HepG2 (cell line): ENCODE data around the gene NAXD. TPM values are rescaled to one million over a fixed set of nuclear protein-coding genes. Genes with fewer than 3 reads are reported as not detected.
A peak's percentile ranks its signal among the peaks of the same experiment; 100 is the strongest.

ENCODE experiments used
- ATAC-seq: fragments of 200-7000 bp; cut with Tn5 transposase; 3 replicates; pipeline ENCODE4 v1.9.1; 2020; ENCODE audit warnings: mild to moderate bottlenecking, moderate library complexity
- BruUV-seq: library from RNA; stranded (reverse); fragments of 400-500 nt; replicated peaks from 2 replicates; lab custom pipeline; 2021; lab: Mats Ljungman, UMichigan
- CTCF ChIA-PET: fragments of 300-600 bp; formaldehyde crosslinking; extraction: SDS; loops from one replicate; lab custom pipeline; 2021; ENCODE audit warnings: low total read pairs, inconsistent platforms, low intra/inter-chr PET ratio; lab: Yijun Ruan, JAX
- POLR2A ChIA-PET: fragments of 350-600 bp; sonication (Branson Sonifier 250); formaldehyde crosslinking; loops from one replicate; lab custom pipeline; 2020; ENCODE audit warnings: antibody characterized with exemption, inconsistent platforms; lab: Yijun Ruan, JAX
- DNase-seq: peaks from one replicate; pipeline ENCODE4 v3.0.0-alpha.2; 2015; ENCODE audit warnings: low spot score
- FAIRE-seq: peaks from 3 replicates; lab custom pipeline; 2011; peaks lifted over from hg19 to GRCh38; lab: Jason Lieb, UNC
- H2AFZ ChIP-seq: one replicate; pipeline ENCODE4 v1.6.1; 2011; ENCODE audit warnings: low read length, inconsistent platforms
- H3K27ac ChIP-seq: fragments of 300-600 bp; 3 replicates; pipeline ENCODE4 v1.8.0; 2011; ENCODE audit warnings: mixed run types, mild to moderate bottlenecking, mixed read lengths, low read length, inconsistent platforms; ENCODE audit not compliant: insufficient read depth; ENCODE audit errors: extremely low read length
- H3K27me3 ChIP-seq, 2 experiments: fragments of 200-600 bp in 1 of 2; 2 replicates in 1 of 2; 3 replicates in 1 of 2; pipeline versions ENCODE4 v1.6.0 to v1.8.0; 2011; ENCODE audit warnings: low read length in 2 of 2, mild to moderate bottlenecking in 2 of 2, moderate library complexity in 2 of 2, inconsistent platforms in 1 of 2; ENCODE audit not compliant: insufficient read depth in 2 of 2, control insufficient read depth in 1 of 2
- H3K36me3 ChIP-seq, 2 experiments: fragments of 200-600 bp in 1 of 2; replicated peaks in 1 of 2; 2 replicates in 1 of 2; 3 replicates in 1 of 2; pipeline versions ENCODE4 v1.5.1 to v1.8.0; 2011; ENCODE audit warnings: low read length in 2 of 2, inconsistent platforms in 1 of 2; ENCODE audit not compliant: insufficient read depth in 2 of 2, control insufficient read depth in 1 of 2
- H3K4me1 ChIP-seq: 2 replicates; pipeline ENCODE4 v1.5.1; 2012; ENCODE audit warnings: low read length, inconsistent platforms; ENCODE audit not compliant: insufficient read depth
- H3K4me2 ChIP-seq: 2 replicates; pipeline ENCODE4 v1.6.0; 2011; ENCODE audit warnings: low read depth, low read length, inconsistent platforms
- H3K4me3 ChIP-seq, 3 experiments: fragments of 200-600 bp in 1 of 3; sonication (generic), shearing (Covaris generic) in 1 of 3; replicated peaks in 1 of 3; 2 replicates each; pipeline ENCODE4 v1.5.1; 2011 to 2016; ENCODE audit warnings: low read length in 3 of 3, inconsistent platforms in 2 of 3, low read depth in 2 of 3, mild to moderate bottlenecking in 2 of 3, control low read depth in 1 of 3, mixed read lengths in 1 of 3; ENCODE audit not compliant: insufficient read depth in 1 of 3
- H3K79me2 ChIP-seq: one replicate; pipeline ENCODE4 v1.6.1; 2011; ENCODE audit warnings: low read length, inconsistent platforms; ENCODE audit not compliant: insufficient read depth
- H3K9ac ChIP-seq: 2 replicates; pipeline ENCODE4 v1.6.0; 2011; ENCODE audit warnings: mild to moderate bottlenecking, low read depth, low read length, inconsistent platforms; ENCODE audit not compliant: insufficient read depth
- H3K9me3 ChIP-seq: 2 replicates; pipeline ENCODE4 v1.5.1; 2012; ENCODE audit warnings: mild to moderate bottlenecking, low read length
- H4K20me1 ChIP-seq: 2 replicates; pipeline ENCODE4 v1.6.0; 2011; ENCODE audit warnings: inconsistent platforms, mild to moderate bottlenecking, low read length, moderate library complexity; ENCODE audit not compliant: insufficient read depth
- CREB1 ChIP-seq, 2 experiments: fragments of 450-650 bp in 1 of 2; IDR thresholded peaks; 2 replicates each; pipeline ENCODE4 v1.6.1; 2016 to 2017; ENCODE audit warnings: control low read depth in 1 of 2, mild to moderate bottlenecking in 1 of 2, missing compliant biosample characterization in 1 of 2, missing genetic modification characterization in 1 of 2
- HINFP ChIP-seq: sonication (generic); formaldehyde crosslinking; IDR thresholded peaks from 2 replicates; pipeline ENCODE4 v1.4.0; 2020; ENCODE audit warnings: low read depth, mild to moderate bottlenecking, missing genetic modification reagents
- HMGA1 ChIP-seq: sonication (generic); formaldehyde crosslinking; conservative IDR thresholded peaks from 2 replicates; pipeline ENCODE4 v1.4.0; 2020; ENCODE audit warnings: missing genetic modification reagents
- POLR2AphosphoS5 ChIP-seq: IDR thresholded peaks from 2 replicates; pipeline ENCODE4 v1.6.1; 2012; ENCODE audit warnings: low read depth, low read length
- SRSF4 ChIP-seq: fragments of 200-400 bp; formaldehyde crosslinking; IDR thresholded peaks from one replicate; pipeline ENCODE4 v1.6.1; 2018; ENCODE audit warnings: mild to moderate bottlenecking, low read depth, low read length, moderate library complexity; ENCODE audit not compliant: poor library complexity, severe bottlenecking
- STAG1 ChIP-seq: sonication (generic); formaldehyde crosslinking; IDR thresholded peaks from 2 replicates; pipeline ENCODE4 v1.4.0; 2020; ENCODE audit warnings: missing genetic modification reagents
- TAF1 ChIP-seq: sonication (generic); formaldehyde crosslinking; IDR thresholded peaks from 2 replicates; pipeline ENCODE4 v1.4.0; 2020; ENCODE audit warnings: missing genetic modification reagents
- ZNF101 ChIP-seq: sonication (generic); formaldehyde crosslinking; IDR thresholded peaks from 2 replicates; pipeline ENCODE4 v1.4.0; 2020; ENCODE audit warnings: mild to moderate bottlenecking, low read depth, missing genetic modification reagents, borderline replicate concordance
- ZNF225 ChIP-seq: sonication (generic); formaldehyde crosslinking; IDR thresholded peaks from 2 replicates; pipeline ENCODE4 v1.4.0; 2020; ENCODE audit warnings: mild to moderate bottlenecking, missing genetic modification reagents
- ZNF530 ChIP-seq: sonication (generic); formaldehyde crosslinking; IDR thresholded peaks from 2 replicates; pipeline ENCODE4 v1.5.0; 2020; ENCODE audit warnings: low read depth, mild to moderate bottlenecking, missing genetic modification reagents
- ZNF562 ChIP-seq: sonication (generic); formaldehyde crosslinking; IDR thresholded peaks from 2 replicates; pipeline ENCODE4 v1.8.0; 2022; ENCODE audit warnings: missing genetic modification reagents, borderline replicate concordance
- WGBS: methylation state at CpG from one replicate; pipeline ENCODE4 v1.1.6; 2017; ENCODE audit warnings: low lambda C conversion rate; 5-methylcytosine and 5-hydroxymethylcytosine counted together
- in situ Hi-C: cut with HindIII; loops from 2 replicates; pipeline ENCODE4 v1.10.0; 2017; ENCODE audit warnings: low pct_unique_long_range_greater_than_20kb; ENCODE audit not compliant: extremely low pct_ligation_motif_present
- intact Hi-C: fragments of 100-400 bp; cut with micrococcal nuclease; formaldehyde crosslinking; loops from one replicate; pipeline ENCODE4 v1.10.0; 2022; ENCODE audit not compliant: unreplicated experiment
- polyA plus RNA-seq, 8 experiments: library from polyadenylated mRNA; depleted of rRNA in 3 of 8; stranded (reverse) in 7 of 8; unstranded in 1 of 8; fragments of >200 nt; fragmentation: Illumina TruSeq in 4 of 8; extraction: Trizol in 4 of 8; gene quantifications; 2 replicates each; pipeline versions ENCODE4 v1.2.1 to v1.2.3, GENCODE V29; 2011 to 2016; ENCODE audit warnings: low read depth in 4 of 8, missing spikeins in 1 of 8, mixed read lengths in 1 of 8; ENCODE audit not compliant: insufficient read depth in 1 of 8
- total RNA-seq, 5 experiments: library from RNA; depleted of rRNA; stranded (reverse); fragments of >200 nt; fragmentation: Illumina TruSeq; extraction: Trizol; gene quantifications; 2 replicates each; pipeline ENCODE4 v1.2.3, GENCODE V29; 2016; ENCODE audit warnings: low read depth in 1 of 5
- TF ChIP-seq, protein P1 (sequence below): sonication (generic); formaldehyde crosslinking; IDR thresholded peaks from 2 replicates; pipeline ENCODE4 v1.8.1; 2023; ENCODE audit warnings: mild to moderate bottlenecking, moderate library complexity, missing genetic modification reagents
- TF ChIP-seq, protein P2 (sequence below): sonication (generic); formaldehyde crosslinking; IDR thresholded peaks from 2 replicates; pipeline ENCODE4 v1.8.0; 2023; ENCODE audit warnings: mild to moderate bottlenecking, missing genetic modification reagents
- TF ChIP-seq, protein P3 (sequence below): sonication (generic); formaldehyde crosslinking; IDR thresholded peaks from 2 replicates; pipeline ENCODE4 v1.5.0; 2020; ENCODE audit warnings: missing genetic modification reagents, mild to moderate bottlenecking, borderline replicate concordance

The NAXD gene
- total and polyA plus RNA-seq, 2 of the 13 experiments (the other 11 are each of a cell fraction or from before 2014, with no cell fraction given) = 19.0 to 23.2 TPM

- no peaks in the 10 kb centered on the region for H3K9me3 ChIP-seq
- no peak overlapping the region for H3K4me3 ChIP-seq
- FAIRE-seq = peak; percentile 23
- in situ Hi-C loops (no loop called here), intact Hi-C loops (loop anchor here (2.0 kb wide), 1 partner anchor 13 kb away; no protein-coding TSS in a partner anchor)
- no peaks in the 10 kb centered on the region for H3K36me3 ChIP-seq
- H3K27me3 ChIP-seq = peaks cover 0 to 6% of the 10 kb centered on the region in 2 experiments; a peak in 1 of 5 replicates
- peak overlapping the region; percentile 47 for H3K27ac ChIP-seq
- H2AFZ ChIP-seq = no peak overlapping the region
- ChIA-PET POLR2A (interaction anchor here (0.6 to 3.6 kb wide), 2 partner anchors 14 to 62 kb away, joined by 3 to 20 read pairs; partner anchors contain the start of gene RAB20), CTCF (no interaction called here)
- WGBS = 70% methylated on average over 15 of the region's 15 CpGs
- ATAC-seq = peak; percentile 54
- H3K4me1 ChIP-seq = peaks cover 41% of the 10 kb centered on the region
- no peak overlapping the region for H3K9ac ChIP-seq
- H3K4me2 ChIP-seq = peak overlapping the region; percentile 43
- DNase-seq = peak; percentile 20
- no peaks in the 10 kb centered on the region for H4K20me1 ChIP-seq
- no peaks in the 10 kb centered on the region for H3K79me2 ChIP-seq
- BruUV-seq = no TSS peak
- TF ChIP-seq SRSF4 (no peak), TAF1 (0 out of 2 replicates have a peak, but pooled peaks have one; percentile 18), ZNF225 (no peak), POLR2AphosphoS5 (no peak), STAG1 (CRISPR knock-in tag) (peak; percentile 60), HINFP (CRISPR knock-in tag) (no peak), ZNF562 (CRISPR knock-in tag) (no peak), CREB1 (IDR thresholded peaks at IDR 0.05) (peak; percentile 88), CREB1 (CRISPR knock-in tag; IDR thresholded peaks at IDR 0.05) (no peak), HMGA1 (CRISPR knock-in tag) (no peak), ZNF530 (no peak), ZNF101 (no peak)
- TF ChIP-seq, protein P1, sequence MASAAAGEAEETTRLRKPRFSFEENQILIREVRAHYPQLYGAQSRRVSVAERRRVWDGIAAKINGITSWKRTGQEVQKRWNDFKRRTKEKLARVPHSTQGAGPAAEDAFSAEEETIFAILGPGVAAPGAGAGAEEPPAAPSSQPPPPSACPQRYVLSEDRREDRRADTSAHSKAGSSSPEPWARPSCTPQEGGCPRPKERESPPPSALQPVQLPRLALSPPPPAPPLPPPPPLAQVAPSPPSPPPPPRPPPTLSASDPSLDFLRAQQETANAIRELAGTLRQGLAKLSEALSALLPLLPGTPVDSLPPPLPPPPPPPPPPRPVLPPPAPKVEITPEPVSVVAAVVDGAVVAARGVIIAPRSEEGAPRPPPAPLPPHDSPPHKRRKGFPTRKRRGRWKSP = no peak
- TF ChIP-seq, protein P2, sequence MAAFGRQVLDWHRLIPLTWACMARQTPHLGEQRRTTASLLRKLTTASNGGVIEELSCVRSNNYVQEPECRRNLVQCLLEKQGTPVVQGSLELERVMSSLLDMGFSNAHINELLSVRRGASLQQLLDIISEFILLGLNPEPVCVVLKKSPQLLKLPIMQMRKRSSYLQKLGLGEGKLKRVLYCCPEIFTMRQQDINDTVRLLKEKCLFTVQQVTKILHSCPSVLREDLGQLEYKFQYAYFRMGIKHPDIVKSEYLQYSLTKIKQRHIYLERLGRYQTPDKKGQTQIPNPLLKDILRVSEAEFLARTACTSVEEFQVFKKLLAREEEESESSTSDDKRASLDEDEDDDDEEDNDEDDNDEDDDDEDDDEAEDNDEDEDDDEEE (CRISPR knock-in tag) = no peak
- TF ChIP-seq, protein P3, sequence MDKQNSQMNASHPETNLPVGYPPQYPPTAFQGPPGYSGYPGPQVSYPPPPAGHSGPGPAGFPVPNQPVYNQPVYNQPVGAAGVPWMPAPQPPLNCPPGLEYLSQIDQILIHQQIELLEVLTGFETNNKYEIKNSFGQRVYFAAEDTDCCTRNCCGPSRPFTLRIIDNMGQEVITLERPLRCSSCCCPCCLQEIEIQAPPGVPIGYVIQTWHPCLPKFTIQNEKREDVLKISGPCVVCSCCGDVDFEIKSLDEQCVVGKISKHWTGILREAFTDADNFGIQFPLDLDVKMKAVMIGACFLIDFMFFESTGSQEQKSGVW (CRISPR knock-in tag) = no peak
These were observed 39.8 kb upstream of the NAXD start for GRCh38 chr13:110575322-110576069.
